IMR-90 (cell line): Measurements from ENCODE around the gene COG8. TPM values are rescaled to one million over a fixed set of nuclear protein-coding genes. Genes with fewer than 3 reads are reported as not detected.
A peak's percentile ranks its signal among the peaks of the same experiment; 100 is the strongest.

ENCODE experiments used
- ATAC-seq: fragments of 200-7000 bp; cut with Tn5 transposase; 2 replicates; pipeline ENCODE4 v1.9.1; 2020; ENCODE audit warnings: low read depth, mild to moderate bottlenecking, moderate library complexity
- BruUV-seq: library from RNA; stranded (reverse); fragments of 400-500 nt; replicated peaks from 2 replicates; lab custom pipeline; 2021; lab: Mats Ljungman, UMichigan
- CTCF ChIA-PET: fragments of 300-600 bp; formaldehyde crosslinking; extraction: SDS; loops from one replicate; lab custom pipeline; 2021; ENCODE audit warnings: antibody characterized with exemption; lab: Yijun Ruan, JAX
- POLR2A ChIA-PET: fragments of 300-600 bp; sonication (Branson Sonifier 250); formaldehyde crosslinking; loops from one replicate; lab custom pipeline; 2022; ENCODE audit warnings: antibody characterized with exemption; ENCODE audit not compliant: unreplicated experiment; lab: Charles Lee
- DNase-seq: peaks from one replicate; pipeline ENCODE4 v3.0.0; 2013
- H2AFZ ChIP-seq: replicated peaks from 2 replicates; pipeline ENCODE3; 2013; ENCODE audit warnings: low read length, mild to moderate bottlenecking; ENCODE audit not compliant: poor library complexity
- H2AK5ac ChIP-seq: 2 replicates; pipeline ENCODE4 v1.6.1; 2013; ENCODE audit warnings: low read depth, low read length, inconsistent platforms
- H2AK9ac ChIP-seq: replicated peaks from 2 replicates; pipeline ENCODE3; 2013; ENCODE audit warnings: mild to moderate bottlenecking, low read depth, low read length, moderate library complexity; ENCODE audit not compliant: poor library complexity
- H2BK120ac ChIP-seq: 2 replicates; pipeline ENCODE4 v1.6.1; 2013; ENCODE audit warnings: low read depth, low read length, inconsistent platforms
- H2BK15ac ChIP-seq: 3 replicates; pipeline ENCODE4 v1.6.1; 2013; ENCODE audit warnings: low read depth, low read length, inconsistent platforms
- H2BK20ac ChIP-seq: 2 replicates; pipeline ENCODE4 v1.6.1; 2013; ENCODE audit warnings: low read depth, mild to moderate bottlenecking, inconsistent platforms, low read length, moderate library complexity
- H2BK5ac ChIP-seq: 2 replicates; pipeline ENCODE4 v1.6.1; 2013; ENCODE audit warnings: mild to moderate bottlenecking, low read depth, low read length, inconsistent platforms; ENCODE audit not compliant: poor library complexity, severe bottlenecking
- H3K14ac ChIP-seq: replicated peaks from 2 replicates; pipeline ENCODE4 v1.6.1; 2013; ENCODE audit warnings: low read depth, low read length, inconsistent platforms
- H3K18ac ChIP-seq: 2 replicates; pipeline ENCODE4 v1.6.1; 2013; ENCODE audit warnings: low read depth, low read length, control low read depth
- H3K23ac ChIP-seq: 2 replicates; pipeline ENCODE4 v1.6.1; 2013; ENCODE audit warnings: low read depth, low read length, inconsistent platforms
- H3K27ac ChIP-seq: 2 replicates; pipeline ENCODE4 v1.5.1; 2013; ENCODE audit warnings: mild to moderate bottlenecking, control low read depth, low read length; ENCODE audit not compliant: insufficient read depth
- H3K27me3 ChIP-seq: 2 replicates; pipeline ENCODE4 v1.6.1; 2013; ENCODE audit warnings: low read length; ENCODE audit not compliant: control insufficient read depth, insufficient read depth
- H3K36me3 ChIP-seq: 2 replicates; pipeline ENCODE4 v1.6.1; 2013; ENCODE audit warnings: low read length, mixed read lengths; ENCODE audit not compliant: control insufficient read depth, insufficient read depth
- H3K4ac ChIP-seq: 2 replicates; pipeline ENCODE4 v1.6.1; 2013; ENCODE audit warnings: low read depth, low read length, inconsistent platforms
- H3K4me1 ChIP-seq: 2 replicates; pipeline ENCODE4 v1.6.1; 2013; ENCODE audit warnings: low read length, mixed read lengths; ENCODE audit not compliant: control insufficient read depth, insufficient read depth
- H3K4me2 ChIP-seq: 2 replicates; pipeline ENCODE4 v1.6.1; 2013; ENCODE audit warnings: low read depth, mild to moderate bottlenecking, control low read depth, low read length, moderate library complexity
- H3K4me3 ChIP-seq: 2 replicates; pipeline ENCODE4 v1.5.1; 2013; ENCODE audit warnings: low read depth, mild to moderate bottlenecking, control low read depth, low read length, moderate library complexity; ENCODE audit not compliant: insufficient read depth
- H3K56ac ChIP-seq: 2 replicates; pipeline ENCODE4 v1.6.1; 2013; ENCODE audit warnings: low read length, inconsistent platforms; ENCODE audit not compliant: insufficient read depth; ENCODE audit errors: extremely low read depth
- H3K79me1 ChIP-seq, 2 experiments: 2 replicates each; pipeline ENCODE4 v1.6.1; 2013; ENCODE audit warnings: low read length in 2 of 2, inconsistent platforms in 1 of 2, low read depth in 1 of 2
- H3K9ac ChIP-seq: 2 replicates; pipeline ENCODE4 v1.6.1; 2013; ENCODE audit warnings: low read depth, low read length, control low read depth
- H3K9me1 ChIP-seq: 2 replicates; pipeline ENCODE4 v1.6.1; 2013; ENCODE audit warnings: low read length, inconsistent platforms; ENCODE audit not compliant: insufficient read depth
- H3K9me3 ChIP-seq: 2 replicates; pipeline ENCODE4 v1.6.1; 2013; ENCODE audit warnings: low read length; ENCODE audit not compliant: control insufficient read depth, insufficient read depth
- H4K20me1 ChIP-seq: 2 replicates; pipeline ENCODE4 v1.6.1; 2013; ENCODE audit warnings: low read length, inconsistent platforms; ENCODE audit not compliant: insufficient read depth
- H4K5ac ChIP-seq: 2 replicates; pipeline ENCODE4 v1.6.1; 2013; ENCODE audit warnings: mild to moderate bottlenecking, low read depth, low read length, control low read depth
- H4K8ac ChIP-seq, 2 experiments: 2 replicates each; pipeline ENCODE4 v1.6.1; 2013; ENCODE audit warnings: low read depth in 2 of 2, low read length in 2 of 2, control low read depth in 1 of 2, inconsistent platforms in 1 of 2
- H4K91ac ChIP-seq: 2 replicates; pipeline ENCODE4 v1.6.1; 2013; ENCODE audit warnings: low read depth, low read length, inconsistent platforms; ENCODE audit not compliant: insufficient read depth
- BHLHE40 ChIP-seq: fragments of 150-350 bp; IDR thresholded peaks from 2 replicates; pipeline ENCODE4 v1.6.1; 2016; ENCODE audit warnings: mild to moderate bottlenecking, low read depth, low read length
- CEBPB ChIP-seq: IDR thresholded peaks from 2 replicates; pipeline ENCODE4 v1.6.1; 2012; ENCODE audit warnings: low read depth, low read length, improper control_type of control experiment
- FOS ChIP-seq: fragments of 150-350 bp; IDR thresholded peaks from 2 replicates; pipeline ENCODE4 v1.6.1; 2016; ENCODE audit warnings: low read depth, low read length
- RAD21 ChIP-seq: IDR thresholded peaks from 2 replicates; pipeline ENCODE4 v1.6.1; 2012; ENCODE audit warnings: low read length, improper control_type of control experiment
- RCOR1 ChIP-seq: IDR thresholded peaks from 2 replicates; pipeline ENCODE4 v1.6.1; 2012; ENCODE audit warnings: mild to moderate bottlenecking, low read length, improper control_type of control experiment; ENCODE audit not compliant: insufficient replicate concordance
- SMC3 ChIP-seq: fragments of 150-350 bp; IDR thresholded peaks from 2 replicates; pipeline ENCODE4 v1.6.1; 2016; ENCODE audit warnings: low read depth, mild to moderate bottlenecking, antibody characterized with exemption, low read length, moderate library complexity
- WGBS, 2 experiments: methylation state at CpG; one replicate each; pipeline versions ENCODE4 v1.1.5 to v1.1.7; 2013; ENCODE audit warnings: missing lambda C conversion rate in 2 of 2; ENCODE audit not compliant: insufficient read length in 1 of 2; ENCODE audit errors: extremely low coverage in 2 of 2; 5-methylcytosine and 5-hydroxymethylcytosine counted together
- dilution Hi-C: fragments of 300-500 bp; cut with HindIII; formaldehyde crosslinking; loops from one replicate; pipeline ENCODE4 v1.14.3; 2018; ENCODE audit warnings: low sequenced_read_pairs; ENCODE audit not compliant: unreplicated experiment
- in situ Hi-C: fragments of 300-500 bp; cut with MboI; formaldehyde crosslinking; loops from 3 replicates; pipeline ENCODE4 v1.14.3; 2019; ENCODE audit warnings: low sequenced_read_pairs, inconsistent platforms, mixed read lengths
- intact Hi-C: fragments of 100-400 bp; cut with micrococcal nuclease; formaldehyde crosslinking; loops from 2 replicates; pipeline ENCODE4 v1.10.0; 2022
- polyA plus RNA-seq, 3 experiments: library from polyadenylated mRNA; depleted of rRNA; stranded (reverse); fragments of >200 nt; gene quantifications; 2 replicates each; pipeline ENCODE4 v1.2.3, GENCODE V29; 2012; ENCODE audit warnings: low replicate concordance in 1 of 3
- total RNA-seq: library from RNA; depleted of rRNA; stranded (reverse); fragments of >200 nt; gene quantifications from 2 replicates; pipeline ENCODE4 v1.2.3, GENCODE V29; 2012

The COG8 gene
- total and polyA plus RNA-seq, 2 of the 4 experiments (the other 2 are of a cell fraction), result 23.4 to 26.2 TPM

- Histone ChIP-seq H3K23ac (no peak overlapping the region), H2BK15ac (no peak overlapping the region), H3K9ac (no peak overlapping the region; the same call in 1 of the 2 replicates), H3K4me2 (no peak overlapping the region), H3K4ac (no peak overlapping the region), H4K8ac (peak overlapping the region in 1 of 2 experiments; percentile 42; a peak in 1 of 4 replicates), H2AFZ (no peak overlapping the region), H3K4me3 (no peak overlapping the region), H2BK5ac (peak overlapping the region; percentile 81), H3K27ac (peak overlapping the region; percentile 31; the same call in 1 of the 2 replicates), H3K9me3 (no peaks in the 10 kb centered on the region), H3K18ac (no peak overlapping the region; the same call in 1 of the 2 replicates), H4K91ac (no peak overlapping the region), H2BK20ac (no peak overlapping the region), H3K9me1 (peaks cover 11% of the 10 kb centered on the region; the same call in 1 of the 2 replicates), H3K36me3 (peaks cover 47% of the 10 kb centered on the region), H3K79me1 (peaks cover 34 to 50% of the 10 kb centered on the region in 2 experiments), H3K14ac (no peak overlapping the region), H2BK120ac (no peak overlapping the region), H3K27me3 (no peaks in the 10 kb centered on the region), H3K56ac (no peak overlapping the region), H2AK9ac (no peak overlapping the region), H4K5ac (peak overlapping the region; percentile 60; the same call in 1 of the 2 replicates), H3K4me1 (no peaks in the 10 kb centered on the region; the same call in 1 of the 2 replicates), H2AK5ac (no peak overlapping the region), H4K20me1 (no peaks in the 10 kb centered on the region)
- DNase-seq (peak; percentile 55), ATAC-seq (peak; percentile 27; the same call in 1 of the 2 replicates)
- in situ Hi-C loops (no loop called here), intact Hi-C loops (no loop called here), dilution Hi-C loops (no loop called here)
- no TSS peak for BruUV-seq
- ChIA-PET CTCF (no interaction called here), POLR2A (no interaction called here)
- TF ChIP-seq BHLHE40 (no peak), CEBPB (no peak), FOS (no peak), RAD21 (no peak), RCOR1 (no peak), SMC3 (no peak)
- WGBS, 2 experiments, result no CpG with 5 or more reads among the region's 2 CpGs
These were observed 26.5 kb upstream of the COG8 start for GRCh38 chr16:69365901-69366300.
